ENCODE measurements around the gene STEAP3. TPM values are rescaled to one million over a fixed set of nuclear protein-coding genes. Genes with fewer than 3 reads are reported as not detected.

The STEAP3 gene
- total RNA-seq, 1 experiment from 2014 or later, result 27.3 TPM

DNA sequence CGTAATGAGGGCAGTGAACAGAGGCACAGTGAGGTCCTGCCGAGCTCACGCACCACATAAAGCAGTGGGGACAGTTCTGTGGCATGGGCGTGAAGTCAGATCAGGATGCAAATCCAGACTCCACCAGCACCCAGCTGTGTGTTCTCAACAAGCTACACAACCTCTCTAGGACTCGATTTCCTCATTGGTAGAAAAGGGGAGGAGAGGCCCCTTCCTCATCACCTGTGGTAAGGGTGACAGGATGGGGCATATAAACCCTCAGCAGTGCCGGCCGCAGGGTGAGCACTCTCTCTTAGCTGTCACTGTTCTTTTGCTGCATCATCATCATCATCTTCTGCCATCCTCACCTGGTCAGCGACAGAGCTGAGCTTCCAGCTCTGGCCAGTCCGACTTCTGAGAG, 88.2 kb downstream of the STEAP3 start:
- Histone ChIP-seq H3K9me2 (replicated peaks; ENCODE audit: low read length) (no peaks in the 10 kb centered on the region), H3F3A (ENCODE audit: low read length, unreplicated experiment) (no peaks in the 10 kb centered on the region), H3K79me2 (ENCODE audit: low read length) (no peaks in the 10 kb centered on the region), H3K9ac (ENCODE audit: low read length) (no peak overlapping the region), H2AFZ (ENCODE audit: low read length) (no peak overlapping the region), H4K20me1 (ENCODE audit: low read length) (no peaks in the 10 kb centered on the region), H3K9me3 (ENCODE audit: low read length) (no peaks in the 10 kb centered on the region), H3K4me2 (ENCODE audit: low read length) (no peak overlapping the region), H3K27me3 (ENCODE audit: low read length) (no peaks in the 10 kb centered on the region), H3K4me3 (ENCODE audit: low read length) (no peak overlapping the region), H3K36me3 (ENCODE audit: low read depth, low read length) (no peaks in the 10 kb centered on the region), H3K27ac (ENCODE audit: low read length) (no peak overlapping the region), H3K4me1 (ENCODE audit: insufficient read depth, low read length) (peaks cover 14% of the 10 kb centered on the region)
- BruUV-seq (replicated peaks), result no TSS peak
- DNase-seq, result no peak
- ATAC-seq, result no peak
- ChIA-PET CTCF (no interaction called here), POLR2A (ENCODE audit: unreplicated experiment) (no interaction called here)
- intact Hi-C loops (cut with micrococcal nuclease), result loop anchor here (2.0 to 10.0 kb wide), 2 partner anchors 53 to 431 kb away; partner anchors contain the start of genes C2orf76 and DBI
- TF ChIP-seq EZH2 (IDR thresholded peaks at IDR 0.05; ENCODE audit: low read length, unreplicated experiment) (no peak), CTCF (conservative IDR thresholded peaks at IDR 0.05; ENCODE audit: low read depth, low read length) (no peak), EZH2phosphoT487 (IDR thresholded peaks at IDR 0.05; ENCODE audit: borderline replicate concordance, low read length) (no peak)

Other genes starting within 250 kb of the STEAP3 start
- not detected in 2 replicates for gene C1QL2, start 65.1 kb upstream of the STEAP3 start, total RNA-seq (2014; rRNA removed)
- gene C2orf76, start 143.0 kb downstream of the STEAP3 start, total RNA-seq (2014; rRNA removed), result 3.1 and 10.2 TPM in 2 replicates
- gene DBI, start 143.1 kb downstream of the STEAP3 start, total RNA-seq (2014; rRNA removed), result 197 and 273 TPM in 2 replicates
- gene TMEM37, start 208.0 kb downstream of the STEAP3 start, total RNA-seq (2014; rRNA removed), result 0.26 and 0.40 TPM in 2 replicates

Measured in PC-3 (cell line).